NCI-H226 (cell line): Measurements from ENCODE around the gene KCNC2.
"Not testable (repeated sequence)": the region's sequence is repeated elsewhere in the genome, so short reads cannot be mapped to it uniquely, and the experiment has no call there.

ENCODE experiments used
- DNase-seq: peaks from one replicate; pipeline ENCODE4 v3.0.0-alpha.2; 2015

KCNC2 gene

GRCh38 chr12:75209812-75210138 lies at the start of gene KCNC2:
KCNC2 (minus strand) TSS chr12:75209839.
- no peak for DNase-seq

GRCh38 chr12:75259143-75259542 lies 49.5 kb upstream of the KCNC2 start:
- DNase-seq, result no peak

GRCh38 chr12:75257510-75257909 lies 47.9 kb upstream of the KCNC2 start:
- no peak for DNase-seq

GRCh38 chr12:75245108-75245507 lies 35.5 kb upstream of the KCNC2 start:
- no peak for DNase-seq

- no peak for DNase-seq
These were observed 30.3 kb upstream of the KCNC2 start for GRCh38 chr12:75239987-75240386.

GRCh38 chr12:75236206-75236605 lies 26.6 kb upstream of the KCNC2 start:
- no peak for DNase-seq

- DNase-seq, result no peak
These were observed 17.5 kb upstream of the KCNC2 start for GRCh38 chr12:75227132-75227531.

- no peak for DNase-seq
These were observed 2.4 kb upstream of the KCNC2 start for GRCh38 chr12:75212072-75212471.

GRCh38 chr12:75208856-75209811 lies 505 bp downstream of the KCNC2 start:
- DNase-seq, result no peak

- DNase-seq, result no peak
These were observed 2.1 kb downstream of the KCNC2 start for GRCh38 chr12:75207338-75208083.

GRCh38 chr12:75205558-75205957 lies 4.1 kb downstream of the KCNC2 start:
- no peak for DNase-seq

GRCh38 chr12:75196865-75197264 lies 12.8 kb downstream of the KCNC2 start:
- peak; percentile 76 for DNase-seq

GRCh38 chr12:75196408-75196807 lies 13.2 kb downstream of the KCNC2 start:
- no peak for DNase-seq

- no peak for DNase-seq
These were observed 15.4 kb downstream of the KCNC2 start for GRCh38 chr12:75194250-75194649.

- no peak for DNase-seq
These were observed 17.4 kb downstream of the KCNC2 start for GRCh38 chr12:75192196-75192595.

GRCh38 chr12:75190846-75191245 lies 18.8 kb downstream of the KCNC2 start:
- DNase-seq, result no peak

GRCh38 chr12:75185881-75186280 lies 23.8 kb downstream of the KCNC2 start:
- DNase-seq, result not testable (repeated sequence)

- DNase-seq, result no peak
These were observed 25.1 kb downstream of the KCNC2 start for GRCh38 chr12:75184516-75184915.

- no peak for DNase-seq
These were observed 25.7 kb downstream of the KCNC2 start for GRCh38 chr12:75183967-75184366.

- DNase-seq, result peak; percentile 94
These were observed 31.6 kb downstream of the KCNC2 start for GRCh38 chr12:75177997-75178396.

- no peak for DNase-seq
These were observed 37.0 kb downstream of the KCNC2 start for GRCh38 chr12:75172611-75173010.

GRCh38 chr12:75170640-75171185 lies 38.9 kb downstream of the KCNC2 start:
- DNase-seq, result no peak

- DNase-seq, result no peak
These were observed 46.8 kb downstream of the KCNC2 start for GRCh38 chr12:75162845-75163244.

GRCh38 chr12:75161488-75161887 lies 48.2 kb downstream of the KCNC2 start:
- DNase-seq, result no peak
